A549 (cell line): ENCODE results near the gene DISC1.

Experiments
- CHD2 ChIP-seq: fragments of 150-350 bp; IDR thresholded peaks from 2 replicates; pipeline ENCODE4 v1.6.1; 2014; ENCODE audit warnings: low read length; ENCODE audit not compliant: partially characterized antibody
- CTCF ChIP-seq: fragments of >200 bp; sonication (Bioruptor Twin); formaldehyde crosslinking; IDR thresholded peaks from 3 replicates; pipeline ENCODE4 v1.5.1; 2016
- E2F6 ChIP-seq: IDR thresholded peaks from 2 replicates; pipeline ENCODE4 v1.6.1; 2012; ENCODE audit warnings: low read depth, borderline replicate concordance
- ESRRA ChIP-seq: fragments of 150-350 bp; IDR thresholded peaks from 2 replicates; pipeline ENCODE4 v1.6.1; 2014; ENCODE audit warnings: mild to moderate bottlenecking, low read length, borderline replicate concordance
- FOSL2 ChIP-seq, 2 experiments: fragments of 450-650 bp in 1 of 2; fragments of >200 bp in 1 of 2; sonication (Bioruptor Twin) in 1 of 2; formaldehyde crosslinking; IDR thresholded peaks; 2 replicates each; pipeline versions ENCODE4 v1.5.0 to v1.6.1; 2016 to 2020; ENCODE audit warnings: mild to moderate bottlenecking in 1 of 2, moderate library complexity in 1 of 2
- POLR2A ChIP-seq: IDR thresholded peaks from 2 replicates; pipeline ENCODE4 v1.6.1; 2012; ENCODE audit warnings: mild to moderate bottlenecking, low read length
- RAD21 ChIP-seq, 2 experiments: fragments of >200 bp in 1 of 2; sonication (Bioruptor Twin) in 1 of 2; formaldehyde crosslinking in 1 of 2; IDR thresholded peaks in 1 of 2; conservative IDR thresholded peaks in 1 of 2; 2 replicates in 1 of 2; 3 replicates in 1 of 2; pipeline ENCODE4 v1.6.1; 2012 to 2018; ENCODE audit warnings: inconsistent platforms in 1 of 2
- RARB ChIP-seq: fragments of 250-450 bp; sonication (Bioruptor Pico); IDR thresholded peaks from 2 replicates; pipeline ENCODE4 v1.8.0; 2021; ENCODE audit warnings: mild to moderate bottlenecking, moderate library complexity
- RCOR1 ChIP-seq: fragments of 150-350 bp; IDR thresholded peaks from 2 replicates; pipeline ENCODE4 v1.6.1; 2014; ENCODE audit warnings: antibody characterized with exemption, low read length, low read depth
- TF ChIP-seq, protein P1 (sequence below): fragments of 200-600 bp; sonication (generic); IDR thresholded peaks from 2 replicates; pipeline ENCODE4 v1.6.1; 2016; ENCODE audit warnings: antibody characterized with exemption, mild to moderate bottlenecking, moderate library complexity

- TF ChIP-seq RCOR1 (no peak), POLR2A (no peak), E2F6 (no peak), CHD2 (no peak), CTCF (no peak), RAD21 (conservative IDR thresholded peaks at IDR 0.05 in 1 of 2, IDR thresholded peaks at IDR 0.05 in 1 of 2) (no peak), FOSL2 (IDR thresholded peaks at IDR 0.05) (peak; percentile 45; the same call in 1 of the 2 replicates), FOSL2 (CRISPR knock-in tag; IDR thresholded peaks at IDR 0.05) (peak; percentile 54), RARB (CRISPR knock-in tag) (no peak), ESRRA (no peak)
- TF ChIP-seq, protein P1, sequence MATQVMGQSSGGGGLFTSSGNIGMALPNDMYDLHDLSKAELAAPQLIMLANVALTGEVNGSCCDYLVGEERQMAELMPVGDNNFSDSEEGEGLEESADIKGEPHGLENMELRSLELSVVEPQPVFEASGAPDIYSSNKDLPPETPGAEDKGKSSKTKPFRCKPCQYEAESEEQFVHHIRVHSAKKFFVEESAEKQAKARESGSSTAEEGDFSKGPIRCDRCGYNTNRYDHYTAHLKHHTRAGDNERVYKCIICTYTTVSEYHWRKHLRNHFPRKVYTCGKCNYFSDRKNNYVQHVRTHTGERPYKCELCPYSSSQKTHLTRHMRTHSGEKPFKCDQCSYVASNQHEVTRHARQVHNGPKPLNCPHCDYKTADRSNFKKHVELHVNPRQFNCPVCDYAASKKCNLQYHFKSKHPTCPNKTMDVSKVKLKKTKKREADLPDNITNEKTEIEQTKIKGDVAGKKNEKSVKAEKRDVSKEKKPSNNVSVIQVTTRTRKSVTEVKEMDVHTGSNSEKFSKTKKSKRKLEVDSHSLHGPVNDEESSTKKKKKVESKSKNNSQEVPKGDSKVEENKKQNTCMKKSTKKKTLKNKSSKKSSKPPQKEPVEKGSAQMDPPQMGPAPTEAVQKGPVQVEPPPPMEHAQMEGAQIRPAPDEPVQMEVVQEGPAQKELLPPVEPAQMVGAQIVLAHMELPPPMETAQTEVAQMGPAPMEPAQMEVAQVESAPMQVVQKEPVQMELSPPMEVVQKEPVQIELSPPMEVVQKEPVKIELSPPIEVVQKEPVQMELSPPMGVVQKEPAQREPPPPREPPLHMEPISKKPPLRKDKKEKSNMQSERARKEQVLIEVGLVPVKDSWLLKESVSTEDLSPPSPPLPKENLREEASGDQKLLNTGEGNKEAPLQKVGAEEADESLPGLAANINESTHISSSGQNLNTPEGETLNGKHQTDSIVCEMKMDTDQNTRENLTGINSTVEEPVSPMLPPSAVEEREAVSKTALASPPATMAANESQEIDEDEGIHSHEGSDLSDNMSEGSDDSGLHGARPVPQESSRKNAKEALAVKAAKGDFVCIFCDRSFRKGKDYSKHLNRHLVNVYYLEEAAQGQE, result no peak
These were observed 215.2 kb downstream of the DISC1 start for GRCh38 chr1:231841616-231842344.
